ENCODE measurements around the gene RASIP1. TPM values are rescaled to one million over a fixed set of nuclear protein-coding genes. Genes with fewer than 3 reads are reported as not detected.

Gene RASIP1
- total RNA-seq, 1 experiment from 2014 or later = 0.51 TPM

- BruUV-seq (replicated peaks) = no TSS peak
- Histone ChIP-seq H3K9me3 (ENCODE audit: low read length) (no peaks in the 10 kb centered on the region), H3K9me2 (replicated peaks; ENCODE audit: low read length) (no peaks in the 10 kb centered on the region), H3K27ac (ENCODE audit: low read length) (no peak overlapping the region), H3K36me3 (ENCODE audit: low read depth, low read length) (no peaks in the 10 kb centered on the region), H3K4me2 (ENCODE audit: low read length) (no peak overlapping the region), H3K79me2 (ENCODE audit: low read length) (no peaks in the 10 kb centered on the region), H4K20me1 (ENCODE audit: low read length) (no peaks in the 10 kb centered on the region), H3K4me3 (ENCODE audit: low read length) (no peak overlapping the region), H3F3A (ENCODE audit: low read length, unreplicated experiment) (no peaks in the 10 kb centered on the region), H3K4me1 (ENCODE audit: insufficient read depth, low read length) (no peaks in the 10 kb centered on the region), H3K27me3 (ENCODE audit: low read length) (no peaks in the 10 kb centered on the region), H2AFZ (ENCODE audit: low read length) (no peak overlapping the region), H3K9ac (ENCODE audit: low read length) (no peak overlapping the region)
- TF ChIP-seq EZH2phosphoT487 (IDR thresholded peaks at IDR 0.05; ENCODE audit: borderline replicate concordance, low read length) (no peak), EZH2 (IDR thresholded peaks at IDR 0.05; ENCODE audit: low read length, unreplicated experiment) (no peak)
- TF ChIP-seq, protein P1, sequence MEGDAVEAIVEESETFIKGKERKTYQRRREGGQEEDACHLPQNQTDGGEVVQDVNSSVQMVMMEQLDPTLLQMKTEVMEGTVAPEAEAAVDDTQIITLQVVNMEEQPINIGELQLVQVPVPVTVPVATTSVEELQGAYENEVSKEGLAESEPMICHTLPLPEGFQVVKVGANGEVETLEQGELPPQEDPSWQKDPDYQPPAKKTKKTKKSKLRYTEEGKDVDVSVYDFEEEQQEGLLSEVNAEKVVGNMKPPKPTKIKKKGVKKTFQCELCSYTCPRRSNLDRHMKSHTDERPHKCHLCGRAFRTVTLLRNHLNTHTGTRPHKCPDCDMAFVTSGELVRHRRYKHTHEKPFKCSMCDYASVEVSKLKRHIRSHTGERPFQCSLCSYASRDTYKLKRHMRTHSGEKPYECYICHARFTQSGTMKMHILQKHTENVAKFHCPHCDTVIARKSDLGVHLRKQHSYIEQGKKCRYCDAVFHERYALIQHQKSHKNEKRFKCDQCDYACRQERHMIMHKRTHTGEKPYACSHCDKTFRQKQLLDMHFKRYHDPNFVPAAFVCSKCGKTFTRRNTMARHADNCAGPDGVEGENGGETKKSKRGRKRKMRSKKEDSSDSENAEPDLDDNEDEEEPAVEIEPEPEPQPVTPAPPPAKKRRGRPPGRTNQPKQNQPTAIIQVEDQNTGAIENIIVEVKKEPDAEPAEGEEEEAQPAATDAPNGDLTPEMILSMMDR (conservative IDR thresholded peaks at IDR 0.05; ENCODE audit: low read depth, low read length) = no peak
- ChIA-PET POLR2A (ENCODE audit: unreplicated experiment) (no interaction called here), CTCF (no interaction called here)
- intact Hi-C loops (cut with micrococcal nuclease) = no loop called here
- DNase-seq (no peak), ATAC-seq (no peak)
These were observed 35.0 kb downstream of the RASIP1 start for GRCh38 chr19:48705431-48705830.

DNA sequence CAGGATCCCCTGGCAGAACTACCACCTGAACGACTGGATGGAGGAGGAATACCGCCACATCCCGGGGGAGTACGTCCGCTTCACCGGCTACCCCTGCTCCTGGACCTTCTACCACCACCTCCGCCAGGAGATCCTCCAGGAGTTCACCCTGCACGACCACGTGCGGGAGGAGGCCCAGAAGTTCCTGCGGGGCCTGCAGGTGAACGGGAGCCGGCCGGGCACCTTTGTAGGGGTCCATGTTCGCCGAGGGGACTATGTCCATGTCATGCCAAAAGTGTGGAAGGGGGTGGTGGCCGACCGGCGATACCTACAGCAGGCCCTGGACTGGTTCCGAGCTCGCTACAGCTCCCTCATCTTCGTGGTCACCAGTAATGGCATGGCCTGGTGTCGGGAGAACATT is 37.1 kb downstream of the RASIP1 start:
- intact Hi-C loops (cut with micrococcal nuclease) = no loop called here

GRCh38 chr19:48702701-48703100 is 37.7 kb downstream of the RASIP1 start:
- no peak overlapping the region for H3K27ac ChIP-seq (ENCODE audit: low read length)
- BruUV-seq (replicated peaks) = no TSS peak
- no peaks in the 10 kb centered on the region for H3K9me3 ChIP-seq (ENCODE audit: low read length)
- TF ChIP-seq EZH2phosphoT487 (IDR thresholded peaks at IDR 0.05; ENCODE audit: borderline replicate concordance, low read length) (no peak), EZH2 (IDR thresholded peaks at IDR 0.05; ENCODE audit: low read length, unreplicated experiment) (no peak)
- TF ChIP-seq, protein P1 (conservative IDR thresholded peaks at IDR 0.05; ENCODE audit: low read depth, low read length) = no peak
- H3K27me3 ChIP-seq (ENCODE audit: low read length) = no peaks in the 10 kb centered on the region
- ChIA-PET CTCF (no interaction called here), POLR2A (ENCODE audit: unreplicated experiment) (no interaction called here)
- H2AFZ ChIP-seq (ENCODE audit: low read length) = no peak overlapping the region
- no peaks in the 10 kb centered on the region for H4K20me1 ChIP-seq (ENCODE audit: low read length)
- no peak overlapping the region for H3K4me3 ChIP-seq (ENCODE audit: low read length)
- DNase-seq = no peak
- no peak for ATAC-seq
- intact Hi-C loops (cut with micrococcal nuclease) = no loop called here
- H3K36me3 ChIP-seq (ENCODE audit: low read depth, low read length) = no peaks in the 10 kb centered on the region
- H3F3A ChIP-seq (ENCODE audit: low read length, unreplicated experiment) = no peaks in the 10 kb centered on the region
- H3K9ac ChIP-seq (ENCODE audit: low read length) = no peak overlapping the region
- peaks cover 11% of the 10 kb centered on the region; the same call in 1 of the 2 replicates for H3K4me1 ChIP-seq (ENCODE audit: insufficient read depth, low read length)
- H3K79me2 ChIP-seq (ENCODE audit: low read length) = no peaks in the 10 kb centered on the region
- H3K4me2 ChIP-seq (ENCODE audit: low read length) = no peak overlapping the region
- no peaks in the 10 kb centered on the region for H3K9me2 ChIP-seq (replicated peaks; ENCODE audit: low read length)

More for the DNA sequence above, 37.1 kb downstream of the RASIP1 start:
- no peak overlapping the region for H3K9ac ChIP-seq (ENCODE audit: low read length)
- H2AFZ ChIP-seq (ENCODE audit: low read length) = no peak overlapping the region
- no peaks in the 10 kb centered on the region for H3K9me2 ChIP-seq (replicated peaks; ENCODE audit: low read length)
- no TSS peak for BruUV-seq (replicated peaks)
- peaks cover 7% of the 10 kb centered on the region; the same call in 1 of the 2 replicates for H3K4me1 ChIP-seq (ENCODE audit: insufficient read depth, low read length)
- ChIA-PET POLR2A (ENCODE audit: unreplicated experiment) (no interaction called here), CTCF (no interaction called here)
- no peaks in the 10 kb centered on the region for H3K79me2 ChIP-seq (ENCODE audit: low read length)
- ATAC-seq (no peak), DNase-seq (no peak)
- TF ChIP-seq, protein P1 (conservative IDR thresholded peaks at IDR 0.05; ENCODE audit: low read depth, low read length) = no peak
- TF ChIP-seq EZH2 (IDR thresholded peaks at IDR 0.05; ENCODE audit: low read length, unreplicated experiment) = no peak
- no peak for TF ChIP-seq EZH2phosphoT487 (IDR thresholded peaks at IDR 0.05; ENCODE audit: borderline replicate concordance, low read length)
- H3K4me3 ChIP-seq (ENCODE audit: low read length) = no peak overlapping the region
- H3K27me3 ChIP-seq (ENCODE audit: low read length) = no peaks in the 10 kb centered on the region
- no peaks in the 10 kb centered on the region for H3K9me3 ChIP-seq (ENCODE audit: low read length)
- no peaks in the 10 kb centered on the region for H4K20me1 ChIP-seq (ENCODE audit: low read length)
- no peak overlapping the region for H3K27ac ChIP-seq (ENCODE audit: low read length)
- no peak overlapping the region for H3K4me2 ChIP-seq (ENCODE audit: low read length)
- H3F3A ChIP-seq (ENCODE audit: low read length, unreplicated experiment) = no peaks in the 10 kb centered on the region
- H3K36me3 ChIP-seq (ENCODE audit: low read depth, low read length) = no peaks in the 10 kb centered on the region

Measured in PC-3 (cell line).